GM12801 (cell line): ENCODE data around the gene PTPRN.

Experiments
- CTCF ChIP-seq: IDR thresholded peaks from one replicate; pipeline ENCODE4 v1.5.1; 2011; ENCODE audit warnings: control low read depth; ENCODE audit not compliant: insufficient read length; ENCODE audit errors: extremely low read depth

PTPRN gene

GRCh38 chr2:219253753-219254589, 55.2 kb downstream of the PTPRN start, which contains the start of gene TUBA4A:
TUBA4A (minus strand) TSS chr2:219253918; CDS start chr2:219253858, 60 bp downstream.
- no peak for TF ChIP-seq CTCF

GRCh38 chr2:219252900-219253752, 56.1 kb downstream of the PTPRN start, which contains the start of gene TUBA4B:
TUBA4B (plus strand) TSS chr2:219253243; CDS start chr2:219253408, 165 bp downstream.
- no peak for TF ChIP-seq CTCF

GRCh38 chr2:219252570-219252899, 56.7 kb downstream of the PTPRN start:
- no peak for TF ChIP-seq CTCF

- no peak for TF ChIP-seq CTCF
Measured at GRCh38 chr2:219252084-219252483, 57.1 kb downstream of the PTPRN start.

GRCh38 chr2:219251656-219252055, 57.5 kb downstream of the PTPRN start:
- no peak for TF ChIP-seq CTCF

- TF ChIP-seq CTCF = no peak
Measured at GRCh38 chr2:219250049-219250781, 59.0 kb downstream of the PTPRN start.
